BLaER1 (cell line): Measurements from ENCODE around the gene SIVA1.

ENCODE experiments used
- H3K27ac ChIP-seq: shearing (Covaris generic); formaldehyde crosslinking; 2 replicates; pipeline ENCODE4 v1.8.1; 2022
- H3K27me3 ChIP-seq: shearing (Covaris generic); formaldehyde crosslinking; 2 replicates; pipeline ENCODE4 v1.8.1; 2022
- H3K36me3 ChIP-seq: shearing (Covaris generic); formaldehyde crosslinking; 2 replicates; pipeline ENCODE4 v1.8.1; 2022
- H3K4me1 ChIP-seq: shearing (Covaris generic); formaldehyde crosslinking; 2 replicates; pipeline ENCODE4 v1.8.1; 2022
- H3K4me2 ChIP-seq: shearing (Covaris generic); formaldehyde crosslinking; 2 replicates; pipeline ENCODE4 v1.8.1; 2022
- H3K4me3 ChIP-seq: shearing (Covaris generic); formaldehyde crosslinking; 2 replicates; pipeline ENCODE4 v1.8.1; 2022
- H3K9ac ChIP-seq: shearing (Covaris generic); formaldehyde crosslinking; 2 replicates; pipeline ENCODE4 v1.8.1; 2022
- H3K9me3 ChIP-seq: shearing (Covaris generic); formaldehyde crosslinking; 2 replicates; pipeline ENCODE4 v1.8.1; 2022
- H4K20me1 ChIP-seq: shearing (Covaris generic); formaldehyde crosslinking; 2 replicates; pipeline ENCODE4 v1.8.1; 2022
- Cebpa-rat ChIP-seq: shearing (Covaris generic); IDR thresholded peaks from 2 replicates; pipeline ENCODE4 v1.8.1; 2022

Gene SIVA1

GRCh38 chr14:104798300-104799243 lies 45.6 kb downstream of the SIVA1 start:
- H3K9ac ChIP-seq: peak overlapping the region; percentile 27; the same call in 1 of the 2 replicates
- H3K4me3 ChIP-seq: no peak overlapping the region
- H3K4me2 ChIP-seq: peak overlapping the region; percentile 98
- peaks cover 24% of the 10 kb centered on the region; the same call in 1 of the 2 replicates for H3K27me3 ChIP-seq
- no peak for TF ChIP-seq Cebpa-rat
- no peaks in the 10 kb centered on the region for H3K36me3 ChIP-seq
- peaks cover 40% of the 10 kb centered on the region for H4K20me1 ChIP-seq
- no peaks in the 10 kb centered on the region for H3K9me3 ChIP-seq
- H3K4me1 ChIP-seq: peaks cover 80% of the 10 kb centered on the region
- peak overlapping the region; percentile 19; the same call in 1 of the 2 replicates for H3K27ac ChIP-seq

DNA sequence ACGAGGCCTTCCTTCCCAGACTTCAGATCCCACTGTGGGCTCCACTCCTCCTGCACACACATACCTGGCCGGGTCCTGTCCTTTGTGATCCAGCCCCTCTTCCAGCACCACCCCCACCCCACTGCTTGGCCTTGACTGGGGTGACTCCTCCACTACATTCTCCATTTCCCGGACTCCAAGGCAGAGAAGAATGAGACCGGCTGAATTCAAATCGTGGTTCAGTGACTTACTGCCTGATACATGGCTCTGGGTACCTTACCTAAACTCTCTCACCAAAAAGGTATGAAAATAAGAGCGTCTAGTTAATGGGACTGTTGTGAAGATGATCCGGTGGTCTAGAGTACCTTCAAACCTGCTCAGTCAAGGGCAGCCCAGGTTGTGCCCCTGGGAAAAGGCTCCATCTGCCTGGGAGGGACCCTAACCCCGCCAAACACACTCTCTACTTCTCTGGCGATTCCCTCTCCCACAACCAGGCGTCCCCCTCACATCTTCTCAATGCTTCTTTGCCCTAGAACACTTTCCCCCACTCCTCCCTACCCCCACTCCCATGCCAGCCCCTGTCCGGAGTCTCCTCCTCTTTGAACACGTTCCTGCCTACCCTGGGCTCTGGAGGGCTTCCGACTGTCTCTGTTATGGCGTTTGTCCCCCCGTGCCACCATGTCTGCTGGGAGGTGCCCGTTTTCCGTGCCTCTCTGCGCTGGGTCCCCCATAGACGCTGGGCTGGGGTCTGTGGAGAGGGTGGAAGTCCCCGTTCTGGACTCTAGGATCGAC lies 46.5 kb downstream of the SIVA1 start:
- no peaks in the 10 kb centered on the region for H3K9me3 ChIP-seq
- H3K27ac ChIP-seq: peak overlapping the region; percentile 78
- peak overlapping the region; percentile 98 for H3K4me2 ChIP-seq
- H4K20me1 ChIP-seq: peaks cover 33% of the 10 kb centered on the region
- peak overlapping the region; percentile 76 for H3K4me3 ChIP-seq
- peaks cover 24% of the 10 kb centered on the region; the same call in 1 of the 2 replicates for H3K27me3 ChIP-seq
- H3K4me1 ChIP-seq: peaks cover 80% of the 10 kb centered on the region
- H3K9ac ChIP-seq: peak overlapping the region; percentile 76; the same call in 1 of the 2 replicates
- TF ChIP-seq Cebpa-rat: no peak
- H3K36me3 ChIP-seq: no peaks in the 10 kb centered on the region

DNA sequence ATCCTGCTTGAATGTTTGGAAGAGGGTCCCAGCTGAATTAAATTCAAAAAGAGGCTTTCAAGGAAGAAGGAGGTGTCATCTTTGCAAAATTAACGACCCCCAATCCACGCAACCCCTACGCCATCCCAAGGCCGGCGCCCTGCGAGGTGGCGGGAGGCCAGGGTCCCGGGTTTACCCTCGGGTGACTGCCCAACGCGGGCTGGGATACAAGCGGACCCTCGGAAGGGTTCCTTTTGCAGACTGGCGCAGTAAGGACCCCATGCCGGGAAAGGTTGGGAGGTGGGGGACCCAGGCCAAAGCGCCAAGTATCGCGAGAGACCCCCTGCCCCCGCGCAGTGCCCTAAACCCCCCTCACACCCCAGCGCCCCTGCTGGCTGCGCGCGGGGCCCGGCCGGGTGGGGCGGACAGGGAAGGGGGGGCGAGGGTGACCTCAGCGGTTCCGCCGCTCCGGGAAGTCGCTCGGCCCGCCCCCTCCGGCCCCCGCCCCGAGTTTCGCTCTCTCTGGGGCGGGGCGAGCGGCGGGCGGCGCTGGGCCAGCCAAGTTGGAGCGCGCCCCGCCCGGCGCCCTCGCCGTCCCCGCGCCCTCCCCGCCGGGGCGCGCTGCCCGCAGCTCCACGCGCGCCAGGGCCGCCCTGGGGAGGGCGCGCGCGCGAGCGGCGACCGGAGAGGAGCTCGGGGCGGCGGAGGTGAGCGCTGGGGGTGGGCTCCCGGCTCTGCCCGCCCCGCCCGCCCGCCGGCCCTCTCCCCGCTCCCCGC lies 47.2 kb downstream of the SIVA1 start:
- Histone ChIP-seq H3K4me3 (peak overlapping the region; percentile 76), H4K20me1 (peaks cover 34% of the 10 kb centered on the region), H3K36me3 (no peaks in the 10 kb centered on the region), H3K4me2 (peak overlapping the region; percentile 98), H3K4me1 (peaks cover 87% of the 10 kb centered on the region), H3K27ac (peak overlapping the region; percentile 78), H3K9me3 (no peaks in the 10 kb centered on the region), H3K27me3 (peaks cover 24% of the 10 kb centered on the region; the same call in 1 of the 2 replicates), H3K9ac (peak overlapping the region; percentile 76)
- TF ChIP-seq Cebpa-rat: no peak

DNA sequence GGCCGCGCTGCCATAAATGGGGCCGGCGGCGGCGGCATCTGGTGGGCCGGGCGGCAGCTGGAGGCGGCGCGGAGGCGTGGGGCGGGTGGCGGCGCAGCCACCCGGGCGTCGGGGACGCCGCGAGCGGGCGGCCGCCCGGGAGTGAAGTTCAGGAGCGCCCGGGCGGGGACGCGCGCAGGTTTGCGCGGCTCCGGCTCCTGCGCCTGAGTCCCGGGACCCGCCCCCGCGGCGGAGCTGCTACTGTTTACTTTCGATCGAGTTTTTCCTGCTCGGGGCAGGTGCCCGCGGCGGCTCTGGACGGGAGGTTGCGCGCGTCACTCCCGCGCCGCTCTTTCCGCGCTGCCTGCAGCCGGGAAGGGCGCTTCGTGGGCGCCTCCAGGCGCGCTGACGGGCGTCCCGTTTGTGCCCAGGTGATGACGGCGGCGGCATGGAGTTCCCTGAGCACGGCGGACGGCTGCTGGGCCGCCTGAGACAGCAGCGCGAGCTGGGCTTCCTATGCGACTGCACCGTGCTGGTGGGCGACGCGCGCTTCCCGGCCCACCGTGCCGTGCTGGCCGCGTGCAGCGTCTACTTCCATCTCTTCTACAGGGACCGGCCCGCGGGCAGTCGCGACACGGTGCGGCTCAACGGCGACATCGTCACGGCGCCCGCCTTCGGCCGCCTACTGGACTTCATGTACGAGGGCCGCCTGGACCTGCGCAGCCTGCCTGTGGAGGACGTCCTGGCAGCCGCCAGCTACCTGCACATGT lies 48.0 kb downstream of the SIVA1 start, which contains the start of gene ZBTB42:
Gene ZBTB42, plus strand, starts transcription at position 331 of the 749 bp plus-strand sequence. Its CDS starts 97 bp downstream, at position 428.
- no peak for TF ChIP-seq Cebpa-rat
- H4K20me1 ChIP-seq: peaks cover 42% of the 10 kb centered on the region
- peak within 1 kb of the TSS; percentile 76 for H3K9ac ChIP-seq
- peak within 1 kb of the TSS; percentile 98 for H3K4me2 ChIP-seq
- no peaks in the 10 kb centered on the region for H3K9me3 ChIP-seq
- H3K4me1 ChIP-seq: peaks cover 91% of the 10 kb centered on the region
- H3K4me3 ChIP-seq: peak within 1 kb of the TSS; percentile 76
- no peaks in the 10 kb centered on the region for H3K36me3 ChIP-seq
- H3K27me3 ChIP-seq: peaks cover 24% of the 10 kb centered on the region; the same call in 1 of the 2 replicates
- H3K27ac ChIP-seq: peak within 1 kb of the TSS; percentile 78

GRCh38 chr14:104801520-104802393 lies 48.8 kb downstream of the SIVA1 start:
- H3K4me2 ChIP-seq: peak overlapping the region; percentile 98
- peaks cover 45% of the 10 kb centered on the region for H4K20me1 ChIP-seq
- H3K4me1 ChIP-seq: peaks cover 87% of the 10 kb centered on the region
- H3K4me3 ChIP-seq: peak overlapping the region; percentile 76
- H3K27ac ChIP-seq: peak overlapping the region; percentile 78
- no peaks in the 10 kb centered on the region for H3K36me3 ChIP-seq
- peaks cover 24% of the 10 kb centered on the region; the same call in 1 of the 2 replicates for H3K27me3 ChIP-seq
- H3K9ac ChIP-seq: peak overlapping the region; percentile 76
- TF ChIP-seq Cebpa-rat: no peak
- no peaks in the 10 kb centered on the region for H3K9me3 ChIP-seq

GRCh38 chr14:104802394-104803184 lies 49.6 kb downstream of the SIVA1 start:
- Histone ChIP-seq H3K36me3 (no peaks in the 10 kb centered on the region), H3K27me3 (peaks cover 17% of the 10 kb centered on the region; the same call in 1 of the 2 replicates), H3K4me2 (peak overlapping the region; percentile 98), H3K4me3 (no peak overlapping the region; the same call in 1 of the 2 replicates), H3K9me3 (no peaks in the 10 kb centered on the region), H3K4me1 (peaks cover 78% of the 10 kb centered on the region), H4K20me1 (peaks cover 45% of the 10 kb centered on the region), H3K27ac (no peak overlapping the region), H3K9ac (peak overlapping the region; percentile 29; the same call in 1 of the 2 replicates)
- TF ChIP-seq Cebpa-rat: no peak

DNA sequence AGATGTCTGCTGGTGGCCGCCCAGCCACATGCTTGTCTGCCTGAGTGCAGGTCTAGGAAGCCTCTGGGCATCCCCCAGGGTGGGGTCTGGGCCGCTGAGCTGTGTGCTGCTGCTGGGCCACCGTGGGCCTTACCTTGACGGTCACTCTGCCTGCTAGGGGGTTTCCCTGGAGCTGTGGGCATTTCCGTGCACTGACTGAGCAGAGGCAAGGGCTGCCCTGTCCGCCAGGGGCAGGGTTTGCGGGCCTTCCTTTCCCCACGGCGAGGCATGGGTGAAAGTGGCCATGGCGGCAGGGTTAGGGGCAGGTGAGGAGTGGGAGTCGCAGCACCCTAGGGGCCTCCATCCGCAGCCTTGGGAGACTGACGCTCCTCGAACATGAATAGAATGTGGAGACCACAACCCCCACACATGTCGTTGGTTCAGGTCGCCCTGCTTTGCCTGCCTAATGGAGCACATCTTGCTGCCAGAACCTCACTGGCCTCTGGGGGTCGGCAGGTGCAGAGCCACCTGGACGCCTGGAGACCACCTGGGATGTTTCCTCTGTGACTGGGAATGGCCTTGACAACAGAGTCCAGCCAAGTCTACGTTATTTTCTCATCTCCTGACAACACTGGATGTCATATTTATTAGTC lies 50.4 kb downstream of the SIVA1 start:
- Histone ChIP-seq H3K4me2 (peak overlapping the region; percentile 98), H3K36me3 (no peaks in the 10 kb centered on the region), H3K27ac (no peak overlapping the region), H3K9me3 (no peaks in the 10 kb centered on the region), H3K9ac (peak overlapping the region; percentile 29; the same call in 1 of the 2 replicates), H3K27me3 (peaks cover 9% of the 10 kb centered on the region; the same call in 1 of the 2 replicates), H3K4me3 (no peak overlapping the region), H4K20me1 (peaks cover 45% of the 10 kb centered on the region), H3K4me1 (peaks cover 70% of the 10 kb centered on the region)
- TF ChIP-seq Cebpa-rat: no peak
